ENCODE results near the gene NEUROD2. TPM values are rescaled to one million over a fixed set of nuclear protein-coding genes. Genes with fewer than 3 reads are reported as not detected.

Gene NEUROD2
- total RNA-seq, 4 donors from 2014 or later: not detected

DNA sequence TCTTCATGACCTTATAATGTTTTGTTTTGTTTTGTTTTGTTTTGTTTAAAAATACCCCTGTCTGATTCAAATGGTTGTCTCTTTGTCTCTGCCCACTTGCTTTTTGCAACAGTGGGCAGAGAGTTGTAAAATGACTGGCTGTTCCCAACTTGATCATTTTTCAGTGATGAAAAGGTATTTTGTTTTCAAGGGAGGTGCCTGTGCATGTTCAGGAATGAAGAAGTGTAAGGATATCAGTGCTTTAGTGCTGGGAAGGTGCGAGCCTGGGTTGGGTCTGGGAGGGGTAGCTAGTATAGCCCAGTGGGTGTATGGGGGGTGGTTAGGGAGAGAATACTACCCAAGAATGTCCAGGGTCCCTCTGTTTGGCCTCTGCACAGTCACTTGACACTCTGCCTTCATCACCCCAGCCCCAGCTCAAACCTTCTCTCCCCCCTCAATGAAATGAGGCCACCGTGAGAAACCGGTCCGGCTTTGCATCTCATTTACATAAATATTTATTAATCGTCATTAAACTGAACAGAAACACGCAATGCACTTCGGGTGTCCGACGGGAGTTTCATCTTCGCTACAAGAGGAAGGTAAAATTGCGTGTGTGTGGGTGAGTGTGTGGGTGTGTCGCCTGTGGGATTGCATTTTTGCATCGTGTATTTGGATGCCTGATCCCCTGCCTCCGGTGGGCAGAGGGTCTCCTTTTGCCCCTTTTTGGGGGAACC lies 4.3 kb downstream of the NEUROD2 start:
- DNase-seq: no peak
- Histone ChIP-seq H3K36me3 (no peaks in the 10 kb centered on the region), H3K27me3 (peaks cover 76% of the 10 kb centered on the region), H3K9me3 (no peaks in the 10 kb centered on the region), H3K27ac (no peak overlapping the region), H3K4me1 (peaks cover 16 to 42% of the 10 kb centered on the region in 2 donors), H3K4me3 (replicated peaks in 1 of 3) (no peak overlapping the region)
- 7 to 12% methylated on average over 14 of the region's 14 CpGs for WGBS, 2 donors
- intact Hi-C loops (cut with DNase I): no loop called here
- no peak for TF ChIP-seq POLR2A (IDR thresholded peaks at IDR 0.05)
- TF ChIP-seq, protein P1, sequence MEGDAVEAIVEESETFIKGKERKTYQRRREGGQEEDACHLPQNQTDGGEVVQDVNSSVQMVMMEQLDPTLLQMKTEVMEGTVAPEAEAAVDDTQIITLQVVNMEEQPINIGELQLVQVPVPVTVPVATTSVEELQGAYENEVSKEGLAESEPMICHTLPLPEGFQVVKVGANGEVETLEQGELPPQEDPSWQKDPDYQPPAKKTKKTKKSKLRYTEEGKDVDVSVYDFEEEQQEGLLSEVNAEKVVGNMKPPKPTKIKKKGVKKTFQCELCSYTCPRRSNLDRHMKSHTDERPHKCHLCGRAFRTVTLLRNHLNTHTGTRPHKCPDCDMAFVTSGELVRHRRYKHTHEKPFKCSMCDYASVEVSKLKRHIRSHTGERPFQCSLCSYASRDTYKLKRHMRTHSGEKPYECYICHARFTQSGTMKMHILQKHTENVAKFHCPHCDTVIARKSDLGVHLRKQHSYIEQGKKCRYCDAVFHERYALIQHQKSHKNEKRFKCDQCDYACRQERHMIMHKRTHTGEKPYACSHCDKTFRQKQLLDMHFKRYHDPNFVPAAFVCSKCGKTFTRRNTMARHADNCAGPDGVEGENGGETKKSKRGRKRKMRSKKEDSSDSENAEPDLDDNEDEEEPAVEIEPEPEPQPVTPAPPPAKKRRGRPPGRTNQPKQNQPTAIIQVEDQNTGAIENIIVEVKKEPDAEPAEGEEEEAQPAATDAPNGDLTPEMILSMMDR (IDR thresholded peaks at IDR 0.05): no peak

DNA sequence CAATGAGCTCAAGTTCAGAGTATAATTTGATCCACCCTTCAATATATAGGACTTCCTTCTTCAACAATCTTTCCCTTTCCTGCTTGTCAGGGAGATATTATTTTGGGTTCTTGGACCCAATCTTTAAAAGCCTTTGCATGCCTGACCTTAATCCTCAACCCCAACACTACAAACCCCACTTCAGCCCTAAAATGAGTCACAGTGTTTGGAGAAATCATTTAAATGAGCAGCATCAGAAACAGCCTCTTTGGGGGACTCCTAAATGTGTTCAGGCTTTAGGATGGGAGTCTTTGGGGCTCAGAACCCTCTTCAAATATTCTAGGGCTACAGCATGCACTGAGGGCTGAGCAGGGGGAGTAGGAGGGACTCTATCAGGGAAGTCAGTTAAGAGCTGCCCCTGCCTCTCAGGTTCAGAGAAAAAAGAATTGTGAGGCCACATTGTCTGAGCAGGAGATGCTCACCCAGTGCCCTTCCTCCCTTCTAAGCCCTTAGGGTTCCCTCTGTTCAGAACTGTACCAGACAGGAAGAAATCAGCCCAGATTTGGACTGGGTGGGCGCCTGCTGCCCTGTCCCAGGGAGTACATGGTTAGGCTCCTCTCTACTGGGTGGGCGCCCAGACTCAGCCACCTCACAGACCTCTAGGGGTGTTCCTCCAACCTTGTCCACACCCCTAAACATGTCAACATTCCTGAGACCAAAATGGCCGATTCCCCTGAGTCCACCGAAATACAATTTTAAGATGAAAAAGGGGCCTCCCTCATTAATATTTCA lies 5.0 kb downstream of the NEUROD2 start:
- Histone ChIP-seq H3K4me1 (peaks cover 16 to 43% of the 10 kb centered on the region in 2 donors), H3K27ac (no peak overlapping the region), H3K9me3 (no peaks in the 10 kb centered on the region), H3K36me3 (no peaks in the 10 kb centered on the region), H3K27me3 (peaks cover 76% of the 10 kb centered on the region), H3K4me3 (replicated peaks in 1 of 3) (no peak overlapping the region)
- 20 to 44% methylated on average over 4 of the region's 4 CpGs for WGBS, 2 donors
- intact Hi-C loops (cut with DNase I): no loop called here
- TF ChIP-seq POLR2A (IDR thresholded peaks at IDR 0.05): no peak
- TF ChIP-seq, protein P1 (IDR thresholded peaks at IDR 0.05): no peak
- DNase-seq: no peak

DNA sequence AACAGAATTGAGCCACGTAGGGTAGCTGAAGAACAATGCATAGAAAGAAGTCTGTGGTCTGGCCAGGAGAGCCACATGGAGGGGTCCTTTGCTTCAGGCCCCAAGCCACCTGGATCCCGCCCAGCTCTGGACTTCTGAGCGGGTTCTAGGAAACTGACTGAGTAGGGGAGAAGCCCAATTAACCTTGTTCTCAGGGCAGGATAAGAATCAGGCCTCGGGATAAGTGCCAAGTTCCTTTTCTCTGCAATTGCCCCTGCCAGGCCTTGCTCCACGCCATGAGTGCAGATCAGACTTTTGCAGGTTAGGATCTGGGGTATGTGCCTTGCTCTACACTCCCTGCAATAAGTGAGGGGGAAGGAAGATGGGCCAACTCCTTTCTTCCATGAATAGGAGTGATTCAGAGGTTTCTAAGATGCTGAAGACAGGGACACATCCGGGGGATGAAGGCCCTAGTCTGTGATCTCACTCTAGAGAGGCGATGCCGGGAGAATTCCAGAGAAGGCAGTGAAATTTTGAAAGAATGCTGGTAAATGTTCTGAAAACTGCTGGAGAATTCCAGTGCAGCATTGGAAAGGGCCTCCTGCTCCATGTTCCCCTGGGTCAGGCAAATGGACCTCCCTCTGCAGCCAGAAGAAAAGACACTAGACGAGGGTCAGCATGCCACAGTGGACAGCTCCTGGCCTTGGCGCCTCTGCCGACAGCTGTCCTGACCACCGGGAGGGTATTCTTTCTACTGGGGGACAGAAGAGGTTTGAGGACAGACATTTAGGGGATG lies 5.8 kb downstream of the NEUROD2 start:
- Histone ChIP-seq H3K4me3 (replicated peaks in 1 of 3) (no peak overlapping the region), H3K4me1 (peaks cover 12 to 38% of the 10 kb centered on the region in 2 donors), H3K9me3 (no peaks in the 10 kb centered on the region), H3K27ac (no peak overlapping the region), H3K27me3 (peaks cover 76% of the 10 kb centered on the region), H3K36me3 (no peaks in the 10 kb centered on the region)
- DNase-seq: no peak
- 33% methylated on average over 12 of the region's 12 CpGs for WGBS, 2 donors
- intact Hi-C loops (cut with DNase I): no loop called here
- TF ChIP-seq, protein P1 (IDR thresholded peaks at IDR 0.05): no peak
- TF ChIP-seq POLR2A (IDR thresholded peaks at IDR 0.05): no peak

DNA sequence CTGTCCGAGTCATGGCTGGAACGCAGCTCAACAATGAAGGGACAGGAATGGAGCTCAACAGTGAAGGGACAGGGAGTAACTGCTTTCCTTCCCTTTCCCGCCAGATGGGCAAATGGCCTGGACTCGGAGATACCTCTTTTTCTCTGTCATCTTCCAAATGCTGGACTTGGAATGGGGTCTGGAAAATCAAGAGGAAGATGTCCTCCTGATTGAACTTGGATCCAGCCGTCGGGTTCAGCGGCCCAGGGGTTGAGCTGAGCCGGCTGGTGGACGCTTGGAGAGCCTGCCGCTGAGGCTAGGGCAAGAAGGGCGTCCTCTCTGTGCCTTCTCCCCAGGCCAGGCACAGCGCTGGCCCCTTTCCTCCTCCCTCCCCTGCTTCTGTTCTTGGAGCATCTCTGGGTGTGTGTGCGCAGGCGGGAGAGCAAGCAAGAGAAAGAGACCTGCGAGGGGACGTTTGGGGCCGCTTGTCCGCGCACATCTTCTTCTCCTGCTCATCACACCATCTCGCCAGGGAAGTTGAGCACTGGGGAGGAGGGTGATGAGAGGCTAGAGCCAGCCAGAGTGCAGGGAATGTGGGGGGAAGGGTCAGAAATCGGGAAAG lies 6.6 kb downstream of the NEUROD2 start:
- DNase-seq: no peak
- 7 to 8% methylated on average over 16 to 19 of the region's 21 CpGs for WGBS, 2 donors
- Histone ChIP-seq H3K4me3 (replicated peaks in 1 of 3) (no peak overlapping the region), H3K27ac (no peak overlapping the region), H3K9me3 (no peaks in the 10 kb centered on the region), H3K27me3 (peaks cover 73% of the 10 kb centered on the region), H3K36me3 (no peaks in the 10 kb centered on the region), H3K4me1 (peaks cover 3 to 30% of the 10 kb centered on the region in 2 donors)
- intact Hi-C loops (cut with DNase I): no loop called here
- no peak for TF ChIP-seq POLR2A (IDR thresholded peaks at IDR 0.05)
- TF ChIP-seq, protein P1 (IDR thresholded peaks at IDR 0.05): no peak

All from thyroid gland (tissue), 4 donors.